ENCODE data around the gene KHDC4.

DNA sequence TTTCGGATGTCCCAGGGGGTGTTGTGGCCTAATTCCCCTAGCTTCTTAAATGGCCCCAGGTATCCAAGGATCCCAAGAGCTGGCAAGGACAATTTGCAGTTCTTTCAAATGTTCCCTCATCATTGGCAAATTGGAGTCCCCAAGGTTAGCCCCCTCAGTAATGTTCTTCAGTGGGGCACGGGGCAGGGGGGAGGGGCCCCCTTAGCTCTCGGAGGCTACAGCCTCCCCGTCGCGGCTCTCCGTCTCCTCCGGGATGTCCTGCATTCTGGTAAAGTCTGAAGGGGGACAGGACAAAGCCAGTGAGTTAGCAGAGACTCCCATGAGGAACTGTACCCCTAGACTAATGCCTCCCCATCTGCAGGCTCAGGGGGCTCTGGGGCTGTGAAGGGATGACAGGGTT lies 13.5 kb upstream of the KHDC4 start:
- TF ChIP-seq POLR2A (IDR thresholded peaks at IDR 0.05): no peak
- TF ChIP-seq, protein P1, sequence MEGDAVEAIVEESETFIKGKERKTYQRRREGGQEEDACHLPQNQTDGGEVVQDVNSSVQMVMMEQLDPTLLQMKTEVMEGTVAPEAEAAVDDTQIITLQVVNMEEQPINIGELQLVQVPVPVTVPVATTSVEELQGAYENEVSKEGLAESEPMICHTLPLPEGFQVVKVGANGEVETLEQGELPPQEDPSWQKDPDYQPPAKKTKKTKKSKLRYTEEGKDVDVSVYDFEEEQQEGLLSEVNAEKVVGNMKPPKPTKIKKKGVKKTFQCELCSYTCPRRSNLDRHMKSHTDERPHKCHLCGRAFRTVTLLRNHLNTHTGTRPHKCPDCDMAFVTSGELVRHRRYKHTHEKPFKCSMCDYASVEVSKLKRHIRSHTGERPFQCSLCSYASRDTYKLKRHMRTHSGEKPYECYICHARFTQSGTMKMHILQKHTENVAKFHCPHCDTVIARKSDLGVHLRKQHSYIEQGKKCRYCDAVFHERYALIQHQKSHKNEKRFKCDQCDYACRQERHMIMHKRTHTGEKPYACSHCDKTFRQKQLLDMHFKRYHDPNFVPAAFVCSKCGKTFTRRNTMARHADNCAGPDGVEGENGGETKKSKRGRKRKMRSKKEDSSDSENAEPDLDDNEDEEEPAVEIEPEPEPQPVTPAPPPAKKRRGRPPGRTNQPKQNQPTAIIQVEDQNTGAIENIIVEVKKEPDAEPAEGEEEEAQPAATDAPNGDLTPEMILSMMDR (IDR thresholded peaks at IDR 0.05): no peak
- no peak for TF ChIP-seq EP300 (IDR thresholded peaks at IDR 0.05)

Measured in tibial nerve (tissue), 4 donors.